ENCODE data around the gene C3orf20.
"Not testable (repeated sequence)": the region's sequence is repeated elsewhere in the genome, so short reads cannot be mapped to it uniquely, and the experiment has no call there.

Gene C3orf20

GRCh38 chr3:14801668-14802380 is 126.9 kb downstream of the C3orf20 start:
- no peak for DNase-seq

- DNase-seq, result no peak
Measured at GRCh38 chr3:14802381-14802731, 127.4 kb downstream of the C3orf20 start.

DNA sequence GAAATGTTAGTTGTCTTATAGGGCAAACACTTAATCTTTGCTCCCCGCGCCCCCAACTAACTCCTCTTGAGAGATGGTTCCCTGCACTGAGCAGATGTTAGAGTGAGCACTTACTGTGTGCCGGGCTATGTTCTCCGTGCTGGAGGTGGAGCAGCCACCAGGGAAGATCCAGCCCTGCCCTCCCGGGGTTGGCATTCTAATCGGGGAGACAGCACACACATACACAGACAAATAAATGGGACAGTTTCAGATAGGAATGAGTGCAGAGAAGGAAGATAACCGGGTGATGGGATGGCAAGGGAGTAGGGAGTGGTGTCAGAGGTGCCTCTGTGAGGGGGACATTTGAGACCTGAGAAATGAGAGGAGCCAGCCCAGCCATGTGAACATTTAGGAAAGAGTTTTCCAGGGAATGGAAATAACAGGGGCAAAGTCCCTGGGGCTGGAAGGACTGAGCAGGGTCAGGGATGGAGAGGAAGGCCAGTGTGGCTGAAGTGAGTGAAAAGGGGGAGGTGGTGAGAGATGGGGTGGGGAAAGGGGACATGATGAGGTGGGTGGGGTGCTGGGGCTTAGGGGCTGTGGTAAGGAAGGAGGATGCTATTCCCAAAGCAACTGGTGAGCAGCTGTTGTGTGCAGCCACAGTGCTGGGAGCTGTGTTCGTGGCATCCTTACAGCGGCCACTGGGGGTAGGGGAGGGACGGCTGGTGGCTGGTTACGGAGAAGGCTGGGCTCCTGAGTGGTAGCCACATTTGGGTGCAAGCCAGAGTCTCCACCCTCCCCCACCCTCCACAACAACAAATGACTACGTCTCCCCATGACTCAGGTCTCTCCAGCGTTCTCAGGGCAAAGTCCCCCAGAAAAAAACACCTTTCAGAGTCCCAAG is 128.4 kb downstream of the C3orf20 start:
- DNase-seq, result no peak

- no peak for DNase-seq
Measured at GRCh38 chr3:14803981-14804834, 129.3 kb downstream of the C3orf20 start.

DNA sequence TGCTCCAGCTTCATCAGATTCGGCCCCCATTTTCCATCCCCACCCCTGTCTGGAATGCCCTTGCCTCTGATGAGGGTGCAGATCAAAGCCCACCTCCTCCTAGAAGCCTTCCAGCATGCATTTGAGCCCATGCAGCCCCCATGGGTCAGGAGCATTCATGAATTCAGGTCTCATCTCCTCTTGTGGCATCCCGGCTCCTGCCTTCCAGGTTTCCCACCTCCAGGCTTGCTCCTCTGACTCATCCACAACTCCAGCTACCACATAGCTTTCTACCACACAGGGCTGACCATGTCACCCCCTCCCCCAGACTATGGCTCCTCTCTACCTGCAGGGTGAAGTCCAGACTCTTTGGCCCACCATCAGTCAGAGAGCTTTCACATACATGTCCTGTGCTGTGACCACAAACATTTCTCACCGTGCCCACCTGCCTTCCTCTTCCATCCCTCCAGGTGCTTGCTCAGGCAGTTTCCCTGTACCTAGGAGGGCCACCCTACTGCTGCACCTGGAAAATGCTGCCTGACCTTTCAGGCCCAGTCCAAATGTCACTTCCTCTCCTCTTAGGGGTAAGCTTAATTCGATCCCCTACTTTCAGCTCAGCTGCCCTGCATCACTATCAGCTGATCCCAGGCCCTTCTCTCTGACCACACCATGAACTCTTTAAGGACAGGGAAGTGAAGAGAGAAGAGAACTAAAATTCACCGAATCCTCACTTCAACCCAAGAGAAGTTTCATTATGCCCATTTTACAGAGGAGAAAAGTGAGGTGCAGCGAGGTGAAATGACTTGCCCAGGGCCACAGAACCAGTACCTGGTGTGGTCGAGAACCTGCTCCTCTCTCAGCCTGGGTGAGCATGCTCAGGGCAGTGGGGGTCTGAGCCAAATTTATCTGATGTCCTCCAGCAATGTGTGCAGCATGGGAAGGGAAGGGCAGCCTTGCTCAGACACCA is 130.2 kb downstream of the C3orf20 start:
- no peak for DNase-seq

DNA sequence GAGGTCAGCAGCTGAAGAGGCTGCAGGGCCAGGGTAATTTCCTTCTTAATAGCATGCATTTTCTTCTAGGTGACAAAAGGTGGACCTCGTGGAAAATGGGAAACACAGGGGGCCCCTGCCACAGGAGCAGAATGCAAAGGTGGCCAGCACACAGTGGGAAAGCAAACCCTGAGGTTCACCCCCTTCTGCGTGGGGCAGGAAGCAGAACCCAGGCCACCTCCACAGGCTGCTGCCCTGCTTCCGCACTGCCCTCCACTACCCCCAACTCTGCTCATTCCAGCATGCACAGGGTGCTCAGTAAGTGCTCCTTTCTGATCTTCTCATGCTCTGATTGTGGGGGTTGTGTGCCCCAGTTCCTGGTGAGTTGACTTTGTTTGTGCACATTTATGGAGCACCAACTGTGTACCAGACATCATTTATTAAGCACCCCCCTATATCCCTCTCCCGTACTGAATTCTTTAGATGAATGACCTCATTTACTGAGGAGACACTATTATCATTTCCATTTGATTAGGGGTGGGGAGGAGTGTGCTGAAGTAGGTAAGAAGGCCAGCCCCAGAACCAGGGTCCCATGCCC is 131.1 kb downstream of the C3orf20 start:
- no peak for DNase-seq

GRCh38 chr3:14806641-14807263 is 131.8 kb downstream of the C3orf20 start:
- peak; percentile 1 to 26 for DNase-seq

DNA sequence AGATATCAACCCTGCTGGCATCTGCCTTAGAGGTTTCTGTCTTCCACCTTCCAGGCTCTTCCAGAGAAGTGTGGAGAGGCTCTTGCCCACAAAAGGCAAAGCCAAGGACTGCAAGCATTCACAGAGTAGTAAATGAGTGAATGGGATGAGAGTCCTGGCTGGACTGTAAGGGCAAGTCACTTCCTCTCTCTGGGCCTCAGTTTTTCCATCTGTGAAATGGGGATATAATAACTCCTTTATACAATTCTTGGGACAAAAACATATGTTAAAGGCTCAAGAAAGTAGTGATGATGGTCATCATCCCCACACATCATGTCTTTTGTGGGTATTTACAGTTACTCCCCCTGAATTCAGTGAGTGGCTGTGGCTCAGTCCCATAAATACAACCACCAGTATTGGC is 133.1 kb downstream of the C3orf20 start:
- DNase-seq, result no peak

DNA sequence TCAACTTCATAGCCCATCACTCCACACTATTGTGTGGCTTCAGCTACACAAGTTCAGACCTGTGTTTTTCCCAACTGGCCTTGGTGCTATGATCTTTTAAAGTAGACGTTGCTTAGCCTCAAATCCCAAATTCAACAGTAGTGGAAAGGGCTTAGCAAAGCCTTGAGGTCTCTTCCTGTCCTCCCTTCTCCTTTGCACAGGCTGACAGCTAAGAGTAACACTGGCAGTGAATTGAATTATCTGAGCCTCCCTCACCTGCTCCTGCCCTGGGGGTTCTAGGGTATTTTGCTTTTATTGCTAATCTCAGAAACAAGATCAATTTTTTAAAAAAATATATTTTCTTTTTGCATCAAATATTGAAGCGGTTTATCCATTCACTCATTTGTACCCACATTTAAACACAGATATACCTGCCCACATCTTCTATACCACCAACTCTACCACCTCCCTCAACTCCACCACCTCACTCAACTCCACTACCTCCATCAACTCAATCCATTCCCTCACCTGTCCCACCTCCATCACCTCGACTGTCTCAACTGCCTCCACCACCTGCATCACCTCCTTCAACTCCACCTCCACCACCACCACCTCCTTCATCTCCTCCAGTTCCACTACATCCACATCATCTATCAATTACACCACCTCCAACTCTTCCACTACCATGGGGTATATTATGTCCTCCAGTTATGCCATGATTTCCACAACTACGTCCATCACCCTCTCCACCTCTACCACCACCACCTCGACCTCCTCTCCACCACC is 133.7 kb downstream of the C3orf20 start:
- DNase-seq, result no peak

DNA sequence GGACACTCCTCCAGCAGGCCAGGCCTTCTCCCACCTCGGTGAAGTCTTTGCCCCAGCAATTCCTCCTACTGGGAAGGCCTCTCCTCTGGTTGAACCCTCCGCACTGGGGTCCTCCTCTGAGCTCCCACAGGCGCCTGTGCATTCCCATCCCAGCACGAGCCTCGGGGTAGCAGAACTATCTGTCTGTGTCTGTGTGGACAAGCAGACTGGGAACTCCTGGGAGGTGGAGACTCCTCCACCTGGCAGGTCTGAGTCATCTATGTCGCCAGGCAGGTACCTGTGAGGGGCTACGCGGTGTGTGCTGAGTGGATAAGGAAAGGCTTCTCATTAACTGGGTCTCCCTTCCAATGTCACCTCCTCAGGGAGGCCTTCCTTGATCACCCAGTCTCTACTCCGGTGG is 134.7 kb downstream of the C3orf20 start:
- DNase-seq, result not testable (repeated sequence)

DNA sequence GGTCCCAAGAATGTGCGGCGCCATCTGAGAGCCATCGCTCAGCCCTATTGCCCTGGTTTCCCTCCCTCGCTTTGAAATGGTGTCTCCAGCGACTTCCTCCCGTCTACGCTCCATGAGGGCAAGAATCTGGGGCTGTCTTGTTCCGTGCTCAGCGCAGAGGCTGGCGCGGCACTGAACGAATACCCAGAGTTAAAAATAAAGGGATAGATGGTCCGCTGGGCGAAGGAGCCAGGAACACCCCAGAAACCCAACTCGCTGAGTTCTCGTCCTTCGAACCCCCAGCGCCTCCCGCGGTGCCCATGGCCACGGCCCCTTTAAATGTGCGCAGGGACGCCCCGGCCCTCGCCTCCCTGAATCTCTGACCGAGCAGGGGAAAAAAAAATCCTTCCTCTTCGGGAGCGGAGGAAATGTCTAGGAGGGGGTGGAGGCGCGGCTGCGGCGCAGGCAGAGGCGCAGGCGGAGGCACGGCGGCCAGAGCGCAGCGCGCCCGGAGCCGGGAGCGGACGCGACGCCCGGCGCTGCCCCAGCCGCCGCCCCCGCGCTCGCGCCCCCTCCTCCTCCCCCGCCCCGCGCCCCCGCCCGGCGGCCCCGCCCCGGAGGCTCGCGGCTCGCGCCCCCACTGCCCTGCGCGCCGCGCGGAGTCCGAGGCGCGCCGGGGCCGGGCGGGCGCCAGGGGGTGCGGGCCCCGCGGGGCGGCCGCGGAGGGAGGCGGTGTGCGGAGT is 135.3 kb downstream of the C3orf20 start:
- no peak for DNase-seq

- no peak for DNase-seq
Measured at GRCh38 chr3:14810801-14811661, 136.1 kb downstream of the C3orf20 start.

DNA sequence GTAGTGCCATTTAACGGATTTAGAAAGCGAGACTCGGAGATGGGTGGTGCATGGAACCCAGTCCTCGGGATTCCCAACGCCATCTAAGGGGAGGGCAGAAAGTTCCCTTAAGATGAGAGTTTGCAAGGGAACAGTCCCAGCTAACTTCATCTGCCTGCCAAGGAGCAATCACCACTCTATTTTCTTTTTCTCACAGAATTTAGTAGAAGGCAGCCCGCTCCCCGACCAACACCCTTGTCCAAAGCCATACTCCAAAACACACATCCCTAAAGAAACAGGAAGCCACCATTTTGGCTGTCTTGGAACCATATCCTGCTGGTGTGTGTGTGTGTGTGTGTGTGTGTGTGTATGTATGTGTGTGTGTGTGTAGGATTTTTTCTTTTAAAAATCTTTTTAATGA is 136.7 kb downstream of the C3orf20 start:
- no peak for DNase-seq

DNA sequence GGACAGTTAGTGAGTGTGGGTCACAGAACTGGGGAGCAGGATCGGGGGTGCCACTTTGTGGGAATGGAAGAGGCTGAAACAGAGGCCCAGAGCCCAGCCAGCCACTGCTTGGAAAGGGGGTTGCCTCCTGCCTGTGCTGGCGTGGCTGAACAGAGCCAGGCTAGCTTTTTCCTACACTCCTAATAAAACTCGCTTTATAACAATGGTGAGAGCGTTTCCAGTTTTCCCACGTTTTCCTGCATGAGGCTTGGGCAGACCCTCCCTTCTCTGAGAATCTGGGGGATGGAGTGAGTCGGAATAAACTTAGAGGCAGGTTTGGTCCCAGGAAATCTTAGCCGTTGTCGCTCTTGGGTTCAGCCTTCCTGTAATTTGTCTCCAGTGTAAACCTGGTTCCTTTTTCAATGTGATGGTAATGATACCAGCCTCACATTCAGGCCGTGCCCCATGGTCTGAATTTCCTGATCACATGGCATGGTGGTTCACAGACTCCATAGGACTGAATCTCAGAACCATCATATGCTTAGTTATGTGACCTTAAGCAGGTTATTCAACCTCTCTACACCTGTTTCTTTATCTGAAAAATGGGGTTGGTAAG is 137.4 kb downstream of the C3orf20 start:
- DNase-seq, result no peak

DNA sequence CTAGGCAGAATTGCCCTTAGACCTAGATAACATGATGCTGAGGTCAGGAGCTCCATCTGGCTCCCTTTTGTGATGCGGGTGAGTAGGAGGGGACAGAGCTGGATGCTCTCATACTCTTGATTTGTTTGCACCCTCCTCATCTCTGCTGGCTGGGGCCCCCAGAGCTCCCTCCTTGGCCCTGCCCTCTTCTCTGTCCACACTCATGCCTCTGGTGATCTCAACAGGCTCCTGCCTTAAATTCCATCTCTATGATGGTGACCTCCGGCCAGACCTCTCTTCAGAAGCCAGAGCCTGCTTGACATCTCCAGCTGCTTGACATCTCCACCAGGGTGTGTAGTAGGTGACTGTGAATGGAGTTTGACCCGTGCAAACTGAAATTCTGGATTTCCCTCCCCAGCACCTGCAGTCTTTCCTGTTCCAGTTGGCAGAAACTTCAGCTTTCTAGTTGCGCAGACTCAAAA is 139.5 kb downstream of the C3orf20 start:
- no peak for DNase-seq

- DNase-seq, result no peak
Measured at GRCh38 chr3:14816359-14816758, 141.4 kb downstream of the C3orf20 start.

DNA sequence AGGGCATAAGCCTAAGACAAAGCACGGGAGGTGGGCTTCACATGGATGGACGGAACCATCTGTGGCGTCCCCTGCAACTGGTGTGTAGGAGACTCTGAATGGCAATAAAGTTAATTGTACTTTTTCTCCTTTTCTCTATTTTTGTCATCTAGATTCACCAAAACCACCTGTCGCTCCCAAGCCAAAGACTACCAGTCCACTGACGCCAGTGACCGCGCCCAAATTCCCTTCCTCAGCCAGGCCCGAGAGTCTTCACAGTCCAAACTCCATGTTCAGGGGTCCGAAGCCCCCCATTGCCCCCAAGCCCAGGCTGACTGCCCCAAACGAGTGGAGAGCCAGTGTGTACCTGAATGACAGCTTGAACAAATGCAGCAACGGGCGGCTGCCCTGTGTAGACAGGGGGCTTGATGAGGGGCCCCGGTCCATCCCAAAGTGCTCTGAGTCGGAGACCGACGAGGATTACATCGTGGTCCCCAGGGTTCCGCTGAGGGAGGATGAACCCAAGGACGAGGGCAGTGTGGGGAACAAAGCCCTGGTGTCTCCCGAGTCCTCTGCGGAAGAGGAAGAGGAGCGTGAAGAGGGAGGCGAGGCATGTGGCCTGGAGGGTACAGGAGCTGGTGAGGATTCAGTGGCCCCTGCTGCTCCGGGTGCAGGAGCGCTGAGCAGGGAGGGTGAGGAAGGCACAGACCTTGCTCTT is 144.0 kb downstream of the C3orf20 start, which contains the start of gene FGD5:
Gene FGD5 (plus strand): TSS at position 159 of the 697 bp plus-strand sequence. CDS start 110 bp downstream, at position 269.
- DNase-seq, result no peak
